Measurements from ENCODE around the gene FAM221A.

FAM221A gene

GRCh38 chr7:23700046-23700445, 20.0 kb downstream of the FAM221A start:
- TF ChIP-seq, protein P1, sequence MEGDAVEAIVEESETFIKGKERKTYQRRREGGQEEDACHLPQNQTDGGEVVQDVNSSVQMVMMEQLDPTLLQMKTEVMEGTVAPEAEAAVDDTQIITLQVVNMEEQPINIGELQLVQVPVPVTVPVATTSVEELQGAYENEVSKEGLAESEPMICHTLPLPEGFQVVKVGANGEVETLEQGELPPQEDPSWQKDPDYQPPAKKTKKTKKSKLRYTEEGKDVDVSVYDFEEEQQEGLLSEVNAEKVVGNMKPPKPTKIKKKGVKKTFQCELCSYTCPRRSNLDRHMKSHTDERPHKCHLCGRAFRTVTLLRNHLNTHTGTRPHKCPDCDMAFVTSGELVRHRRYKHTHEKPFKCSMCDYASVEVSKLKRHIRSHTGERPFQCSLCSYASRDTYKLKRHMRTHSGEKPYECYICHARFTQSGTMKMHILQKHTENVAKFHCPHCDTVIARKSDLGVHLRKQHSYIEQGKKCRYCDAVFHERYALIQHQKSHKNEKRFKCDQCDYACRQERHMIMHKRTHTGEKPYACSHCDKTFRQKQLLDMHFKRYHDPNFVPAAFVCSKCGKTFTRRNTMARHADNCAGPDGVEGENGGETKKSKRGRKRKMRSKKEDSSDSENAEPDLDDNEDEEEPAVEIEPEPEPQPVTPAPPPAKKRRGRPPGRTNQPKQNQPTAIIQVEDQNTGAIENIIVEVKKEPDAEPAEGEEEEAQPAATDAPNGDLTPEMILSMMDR (IDR thresholded peaks at IDR 0.05; ENCODE audit: low read depth, low read length): no peak
- H3K4me3 ChIP-seq (ENCODE audit: low read depth, low read length): no peak overlapping the region

DNA sequence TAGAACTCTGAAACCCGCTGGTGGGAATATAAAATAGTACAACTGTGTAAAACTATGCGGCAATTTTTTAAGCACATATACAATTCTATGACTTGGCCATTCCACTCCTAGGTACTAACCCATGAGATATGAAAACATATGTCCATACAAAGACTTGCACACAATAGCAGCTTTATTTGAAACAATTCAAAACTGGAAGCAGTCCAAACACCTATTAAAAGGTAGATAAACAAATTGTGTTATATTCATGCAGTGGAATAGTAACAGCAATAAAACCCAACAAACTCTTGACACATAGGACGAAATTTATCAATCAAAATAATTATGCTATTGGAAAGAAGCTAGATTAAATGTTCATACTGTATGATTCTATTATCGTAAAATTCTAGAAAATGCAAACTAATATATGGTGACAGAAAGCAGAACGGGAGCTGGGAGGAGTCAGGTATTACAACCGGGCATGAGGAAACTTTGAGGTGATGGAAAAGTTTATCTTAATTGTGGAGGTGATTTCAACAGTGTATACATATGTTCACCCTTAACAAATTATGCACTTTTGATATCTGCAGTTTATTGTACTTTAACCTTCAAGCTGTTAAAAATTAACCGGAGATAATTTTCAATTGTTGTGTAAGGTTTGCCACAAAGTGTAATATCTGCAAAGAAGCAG, 29.2 kb downstream of the FAM221A start:
- no peak overlapping the region for H3K4me3 ChIP-seq (ENCODE audit: low read depth, low read length)
- TF ChIP-seq, protein P1 (IDR thresholded peaks at IDR 0.05; ENCODE audit: low read depth, low read length): no peak

- TF ChIP-seq, protein P1 (IDR thresholded peaks at IDR 0.05; ENCODE audit: low read depth, low read length): no peak
- H3K4me3 ChIP-seq (ENCODE audit: low read depth, low read length): no peak within 1 kb of the TSS
Measured at GRCh38 chr7:23710000-23710399, 30.0 kb downstream of the FAM221A start, which contains the start of gene STK31. Gene STK31 (plus strand): TSS chr7:23710219. CDS start chr7:23710286, 67 bp downstream.

- TF ChIP-seq, protein P1 (IDR thresholded peaks at IDR 0.05; ENCODE audit: low read depth, low read length): no peak
- peak overlapping the region; percentile 30 for H3K4me3 ChIP-seq (ENCODE audit: low read depth, low read length)
Measured at GRCh38 chr7:23712368-23713284, 32.6 kb downstream of the FAM221A start.

DNA sequence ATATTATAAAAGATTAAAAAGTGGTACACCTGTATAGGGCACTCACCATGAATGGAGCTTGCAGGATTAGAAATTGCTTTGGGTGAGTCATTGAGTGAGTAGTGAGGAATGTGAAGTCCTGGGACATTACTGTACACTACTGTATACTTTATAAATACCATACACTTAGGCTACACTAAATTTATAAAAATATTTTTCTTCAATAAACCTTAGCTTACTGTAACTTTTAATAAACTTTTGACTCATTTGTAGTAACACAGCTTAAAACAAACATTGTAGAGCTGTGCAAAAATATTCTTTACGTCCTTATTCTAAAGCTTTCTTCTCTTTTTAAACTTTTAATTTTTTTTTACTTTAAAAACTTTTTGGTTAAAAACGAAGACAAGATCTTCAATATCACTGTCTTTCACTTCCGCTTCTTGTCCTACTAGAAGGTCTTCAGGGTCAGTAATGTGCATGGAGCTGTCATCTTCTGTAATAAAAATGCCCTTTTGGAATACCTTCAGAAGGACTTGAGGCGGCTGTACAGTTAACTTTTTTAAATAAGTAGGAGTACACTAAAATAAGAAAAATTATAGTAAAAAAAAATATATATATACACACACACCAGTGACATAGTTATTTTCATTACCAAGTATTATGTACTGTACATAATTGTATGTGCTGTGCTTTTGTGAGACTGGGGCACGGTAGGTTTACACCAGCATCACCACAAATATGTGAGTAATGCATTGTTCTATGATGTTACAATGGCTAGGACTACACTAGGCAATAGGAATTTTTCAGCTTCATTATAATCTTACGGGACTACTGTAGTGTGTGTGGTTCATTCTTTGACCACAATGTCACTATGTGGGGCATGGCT, 33.5 kb downstream of the FAM221A start:
- peak overlapping the region; percentile 27; the same call in 1 of the 2 replicates for H3K4me3 ChIP-seq (ENCODE audit: low read depth, low read length)
- TF ChIP-seq, protein P1 (IDR thresholded peaks at IDR 0.05; ENCODE audit: low read depth, low read length): no peak

DNA sequence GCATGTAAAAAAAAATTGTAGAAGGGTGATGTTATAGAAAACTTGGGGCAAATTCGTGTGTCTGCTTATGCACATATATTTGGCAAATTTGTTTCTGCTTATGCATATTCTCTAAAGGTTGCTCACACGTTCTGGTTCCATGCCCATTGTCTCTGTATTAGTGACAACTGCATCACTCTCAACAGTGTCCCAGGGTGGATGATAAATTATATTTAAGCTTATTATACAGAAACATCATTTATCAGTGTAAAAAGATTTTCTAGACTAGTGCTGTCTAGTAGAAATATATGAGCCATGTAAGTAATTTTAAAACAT, 34.1 kb downstream of the FAM221A start:
- TF ChIP-seq, protein P1 (IDR thresholded peaks at IDR 0.05; ENCODE audit: low read depth, low read length): no peak
- H3K4me3 ChIP-seq (ENCODE audit: low read depth, low read length): peak overlapping the region; percentile 27; the same call in 1 of the 2 replicates

All from WI38 (cell line).